Thyroid gland (tissue), 4 donors: ENCODE results near the gene KIR3DL2.
"Not testable (repeated sequence)": the region's sequence is repeated elsewhere in the genome, so short reads cannot be mapped to it uniquely, and the experiment has no call there.

ENCODE experiments used
- CTCF ChIP-seq, 6 experiments: fragments of 200-600 bp in 3 of 6; fragments of 450-650 bp in 3 of 6; sonication (generic) in 3 of 6; IDR thresholded peaks; one replicate each; pipeline ENCODE4 v1.5.1; 2016 to 2019; ENCODE audit warnings: antibody characterized with exemption in 6 of 6, mild to moderate bottlenecking in 2 of 6, inconsistent platforms in 1 of 6, moderate library complexity in 1 of 6
- POLR2A ChIP-seq, 2 donors: fragments of 450-650 bp; IDR thresholded peaks; one replicate each; pipeline ENCODE4 v1.6.1; 2017; ENCODE audit warnings: antibody characterized with exemption in 2 of 2, mild to moderate bottlenecking in 2 of 2, moderate library complexity in 1 of 2

GRCh38 chr19:54816251-54816650, 34.0 kb upstream of the KIR3DL2 start, which contains the start of gene KIR3DL1:
- TF ChIP-seq CTCF, POLR2A (IDR thresholded peaks at IDR 0.05): not testable (repeated sequence)
